B cell (primary cell): Measurements from ENCODE around the gene CDK19. TPM values are rescaled to one million over a fixed set of nuclear protein-coding genes. Genes with fewer than 3 reads are reported as not detected.

Source experiments
- ATAC-seq: fragments of 200-7000 bp; cut with Tn5 transposase; one replicate; pipeline ENCODE4 v1.10.0; 2021; ENCODE audit warnings: low read depth, mild to moderate bottlenecking, moderate number of reproducible peaks, moderate library complexity
- CTCF ChIA-PET: fragments of 350-600 bp; sonication (Branson Sonifier 250); formaldehyde crosslinking; loops from one replicate; lab custom pipeline; 2021; ENCODE audit warnings: antibody characterized with exemption, inconsistent platforms; lab: Charles Lee
- POLR2A ChIA-PET: fragments of 350-600 bp; sonication (Branson Sonifier 250); formaldehyde crosslinking; loops from one replicate; lab custom pipeline; 2021; ENCODE audit warnings: antibody characterized with exemption; lab: Charles Lee
- DNase-seq: peaks from one replicate; pipeline ENCODE4 v3.0.0; 2013
- H2AFZ ChIP-seq: 2 replicates; pipeline ENCODE4 v1.6.1; 2012; ENCODE audit warnings: mild to moderate bottlenecking, low read depth, low read length; ENCODE audit not compliant: insufficient read depth, poor library complexity, severe bottlenecking
- H3K27ac ChIP-seq, 2 donors: 1 replicate in 1 of 2; 2 replicates in 1 of 2; pipeline ENCODE4 v1.5.1; 2012 to 2013; ENCODE audit warnings: low read length in 2 of 2, mild to moderate bottlenecking in 2 of 2, moderate library complexity in 1 of 2
- H3K27me3 ChIP-seq, 4 experiments: fragments of 200-600 bp in 1 of 4; sonication (generic) in 1 of 4; replicated peaks in 1 of 4; 1 replicate in 2 of 4; 2 replicates in 2 of 4; pipeline versions ENCODE4 v1.6.1 to v1.7.0; 2013 to 2016; ENCODE audit warnings: low read length in 3 of 4, mild to moderate bottlenecking in 2 of 4, mixed read lengths in 1 of 4, moderate library complexity in 1 of 4; ENCODE audit not compliant: insufficient read depth in 4 of 4, control insufficient read depth in 3 of 4; ENCODE audit errors: control extremely low read depth in 1 of 4
- H3K36me3 ChIP-seq, 2 experiments: replicated peaks in 1 of 2; 1 replicate in 1 of 2; 2 replicates in 1 of 2; pipeline versions ENCODE4 v1.6.1 to v1.7.1; 2013; ENCODE audit warnings: low read length in 1 of 2; ENCODE audit not compliant: insufficient read depth in 2 of 2, control insufficient read depth in 1 of 2; ENCODE audit errors: control extremely low read depth in 1 of 2, extremely low read depth in 1 of 2
- H3K4me1 ChIP-seq, 2 donors: fragments of 200-600 bp in 1 of 2; sonication (generic) in 1 of 2; 1 replicate in 1 of 2; 2 replicates in 1 of 2; pipeline versions ENCODE4 v1.5.1 to v1.6.1; 2013 to 2017; ENCODE audit warnings: low read length in 2 of 2; ENCODE audit not compliant: control insufficient read depth in 2 of 2, insufficient read depth in 2 of 2
- H3K4me2 ChIP-seq: replicated peaks from 2 replicates; pipeline ENCODE3; 2012; ENCODE audit warnings: mild to moderate bottlenecking, low read depth, low read length; ENCODE audit not compliant: poor library complexity, severe bottlenecking
- H3K4me3 ChIP-seq, 5 experiments: fragments of 200-600 bp in 1 of 5; sonication (generic) in 1 of 5; 1 replicate in 3 of 5; 2 replicates in 2 of 5; pipeline versions ENCODE4 v1.5.1 to v1.7.0; 2011 to 2016; ENCODE audit warnings: low read length in 4 of 5, mild to moderate bottlenecking in 4 of 5, low read depth in 2 of 5, control low read depth in 1 of 5, moderate library complexity in 1 of 5; ENCODE audit not compliant: insufficient read depth in 1 of 5; ENCODE audit errors: control extremely low read depth in 1 of 5, extremely low read depth in 1 of 5
- H3K79me2 ChIP-seq: fragments of 200-600 bp; sonication (generic); one replicate; pipeline ENCODE4 v1.6.0; 2016; ENCODE audit warnings: low read length; ENCODE audit not compliant: control insufficient read depth, insufficient read depth
- H3K9ac ChIP-seq: fragments of 200-600 bp; sonication (generic); 2 replicates; pipeline ENCODE4 v1.6.1; 2017; ENCODE audit warnings: mild to moderate bottlenecking, low read length, moderate library complexity
- H3K9me3 ChIP-seq, 3 donors: one replicate each; pipeline versions ENCODE4 v1.6.1 to v1.7.1; 2013; ENCODE audit warnings: low read length in 2 of 3; ENCODE audit not compliant: control insufficient read depth in 2 of 3, insufficient read depth in 1 of 3; ENCODE audit errors: control extremely low read depth in 1 of 3
- H4K20me1 ChIP-seq: 2 replicates; pipeline ENCODE4 v1.6.0; 2012; ENCODE audit warnings: mild to moderate bottlenecking, low read length; ENCODE audit not compliant: insufficient read depth, control insufficient read depth, poor library complexity, severe bottlenecking
- H3K27ac Mint-ChIP-seq: one replicate; pipeline ENCODE4 v1.8.0; 2021; ENCODE audit warnings: mixed read lengths
- H3K27me3 Mint-ChIP-seq: one replicate; pipeline ENCODE4 v1.8.0; 2021; ENCODE audit warnings: mixed read lengths
- H3K4me1 Mint-ChIP-seq: one replicate; pipeline ENCODE4 v1.8.0; 2021; ENCODE audit warnings: mixed read lengths
- H3K4me3 Mint-ChIP-seq: one replicate; pipeline ENCODE4 v1.8.0; 2021; ENCODE audit warnings: mixed read lengths
- H3K9me3 Mint-ChIP-seq: one replicate; pipeline ENCODE4 v1.8.0; 2022; ENCODE audit warnings: mixed read lengths; ENCODE audit not compliant: insufficient read depth
- EZH2 ChIP-seq: IDR thresholded peaks from 2 replicates; pipeline ENCODE4 v1.6.1; 2012; ENCODE audit warnings: borderline replicate concordance, low read depth, mild to moderate bottlenecking, moderate library complexity, low read length; ENCODE audit not compliant: insufficient read depth, poor library complexity, severe bottlenecking
- WGBS: methylation state at CpG from one replicate; pipeline ENCODE4 v1.1.5; 2013; ENCODE audit warnings: missing lambda C conversion rate; ENCODE audit not compliant: insufficient coverage; 5-methylcytosine and 5-hydroxymethylcytosine counted together
- intact Hi-C: fragments of 100-400 bp; cut with micrococcal nuclease; formaldehyde crosslinking; loops from one replicate; pipeline ENCODE4 v1.10.0; 2022
- polyA plus RNA-seq: library from polyadenylated mRNA; depleted of rRNA; stranded (reverse); fragments of >200 nt; gene quantifications from 2 replicates; pipeline ENCODE4 v1.2.3, GENCODE V29; 2012
- total RNA-seq, 2 donors: library from RNA; stranded (reverse); fragments of 120-200 nt in 1 of 2; gene quantifications; 1 replicate in 1 of 2; 2 replicates in 1 of 2; pipeline versions ENCODE4 v1.2.3 to v1.2.4, GENCODE V29; 2013 to 2022
- TF ChIP-seq, protein P1 (sequence below): fragments of 200-600 bp; IDR thresholded peaks from one replicate; pipeline ENCODE4 v1.8.0; 2022; ENCODE audit warnings: antibody characterized with exemption, mild to moderate bottlenecking

The CDK19 gene
- total and polyA plus RNA-seq, 2 donors (not counting 1 experiment from before 2014, with no cell fraction given), result 8.7 to 44.8 TPM

DNA sequence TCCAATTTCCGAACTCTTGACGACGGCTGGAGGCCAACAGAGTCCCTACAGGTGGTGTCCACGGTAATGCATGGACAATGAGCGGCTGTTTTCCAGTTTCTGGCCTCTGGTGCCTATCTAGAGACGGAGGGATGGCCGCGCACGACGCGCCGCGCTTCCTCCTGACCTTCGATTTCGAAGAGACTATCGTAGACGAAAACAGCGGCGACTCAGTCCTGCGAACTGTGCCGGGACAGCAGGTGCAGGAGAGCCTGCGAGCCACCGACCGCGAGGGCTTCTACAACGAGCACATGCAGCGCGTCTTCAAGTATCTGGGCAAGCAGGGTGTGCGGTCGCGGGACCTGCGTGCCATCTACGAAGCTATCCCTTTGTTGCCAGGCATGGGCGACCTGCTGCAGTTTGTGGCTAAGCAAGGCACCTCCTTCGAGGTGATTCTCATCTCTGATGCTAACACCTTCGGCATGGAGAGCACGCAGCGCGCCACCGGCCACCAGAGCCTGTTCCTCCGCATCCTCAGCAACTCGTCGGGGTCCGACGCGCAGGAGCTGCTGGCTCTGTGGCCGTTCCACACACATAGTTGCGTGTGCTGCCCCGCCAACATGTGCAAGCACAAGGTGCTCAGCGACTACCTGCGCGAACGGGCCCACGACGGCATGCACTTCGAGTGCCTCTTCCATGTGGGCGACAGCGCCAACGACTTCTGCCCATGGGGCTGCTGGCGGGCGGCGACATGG lies 169.4 kb downstream of the CDK19 start:
- DNase-seq (no peak), ATAC-seq (no peak)
- no peaks in the 10 kb centered on the region for H3K27me3 ChIP-seq
- H3K36me3 ChIP-seq, result peaks cover 0 to 11% of the 10 kb centered on the region in 2 experiments
- H3K9ac ChIP-seq, result no peak overlapping the region
- CTCF ChIA-PET, result no interaction called here
- no peak overlapping the region for H3K27ac Mint-ChIP-seq
- no peaks in the 10 kb centered on the region for H3K4me1 ChIP-seq
- TF ChIP-seq, protein P1, sequence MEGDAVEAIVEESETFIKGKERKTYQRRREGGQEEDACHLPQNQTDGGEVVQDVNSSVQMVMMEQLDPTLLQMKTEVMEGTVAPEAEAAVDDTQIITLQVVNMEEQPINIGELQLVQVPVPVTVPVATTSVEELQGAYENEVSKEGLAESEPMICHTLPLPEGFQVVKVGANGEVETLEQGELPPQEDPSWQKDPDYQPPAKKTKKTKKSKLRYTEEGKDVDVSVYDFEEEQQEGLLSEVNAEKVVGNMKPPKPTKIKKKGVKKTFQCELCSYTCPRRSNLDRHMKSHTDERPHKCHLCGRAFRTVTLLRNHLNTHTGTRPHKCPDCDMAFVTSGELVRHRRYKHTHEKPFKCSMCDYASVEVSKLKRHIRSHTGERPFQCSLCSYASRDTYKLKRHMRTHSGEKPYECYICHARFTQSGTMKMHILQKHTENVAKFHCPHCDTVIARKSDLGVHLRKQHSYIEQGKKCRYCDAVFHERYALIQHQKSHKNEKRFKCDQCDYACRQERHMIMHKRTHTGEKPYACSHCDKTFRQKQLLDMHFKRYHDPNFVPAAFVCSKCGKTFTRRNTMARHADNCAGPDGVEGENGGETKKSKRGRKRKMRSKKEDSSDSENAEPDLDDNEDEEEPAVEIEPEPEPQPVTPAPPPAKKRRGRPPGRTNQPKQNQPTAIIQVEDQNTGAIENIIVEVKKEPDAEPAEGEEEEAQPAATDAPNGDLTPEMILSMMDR, result no peak
- no peak for TF ChIP-seq EZH2
- over 99% methylated on average over 62 of the region's 62 CpGs for WGBS
- no peaks in the 10 kb centered on the region for H4K20me1 ChIP-seq
- H3K4me2 ChIP-seq, result no peak overlapping the region
- H3K9me3 ChIP-seq, result peaks cover 0 to 17% (median 0%) of the 10 kb centered on the region in 3 donors
- intact Hi-C loops, result no loop called here
- no peak overlapping the region for H3K27ac ChIP-seq
- no peaks in the 10 kb centered on the region for H3K79me2 ChIP-seq
- POLR2A ChIA-PET, result no interaction called here
- H3K27me3 Mint-ChIP-seq, result no peaks in the 10 kb centered on the region
- no peak overlapping the region for H3K4me3 Mint-ChIP-seq
- H3K4me3 ChIP-seq, result no peak overlapping the region
- H3K9me3 Mint-ChIP-seq, result no peaks in the 10 kb centered on the region
- no peak overlapping the region for H2AFZ ChIP-seq
- H3K4me1 Mint-ChIP-seq, result no peaks in the 10 kb centered on the region

DNA sequence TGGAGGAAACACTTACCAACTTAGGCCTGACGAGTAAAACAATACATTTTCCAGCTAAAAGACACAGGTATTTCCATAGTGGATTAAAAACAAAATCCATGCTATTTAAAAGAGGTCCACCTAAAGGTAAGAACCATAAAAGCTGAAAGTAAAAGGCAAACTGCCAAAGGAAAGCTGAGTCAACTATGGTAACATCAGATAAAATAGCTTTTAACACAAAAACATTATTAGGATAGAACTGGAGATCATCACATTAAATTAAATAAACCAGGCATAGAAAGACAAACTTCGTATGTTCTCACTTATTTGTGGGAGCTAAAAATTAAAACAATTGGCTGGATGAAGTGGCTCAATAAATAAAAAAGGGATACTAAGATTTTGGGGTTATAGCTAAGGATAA lies 172.1 kb downstream of the CDK19 start:
- Histone ChIP-seq H2AFZ (no peak overlapping the region), H3K4me3 (no peak overlapping the region), H3K9me3 (peaks cover 0 to 17% (median 0%) of the 10 kb centered on the region in 3 donors), H4K20me1 (no peaks in the 10 kb centered on the region), H3K27ac (no peak overlapping the region), H3K79me2 (no peaks in the 10 kb centered on the region), H3K4me2 (no peak overlapping the region), H3K27me3 (no peaks in the 10 kb centered on the region), H3K9ac (no peak overlapping the region), H3K36me3 (peaks cover 0 to 17% of the 10 kb centered on the region in 2 experiments), H3K4me1 (no peaks in the 10 kb centered on the region)
- no peak for TF ChIP-seq EZH2
- TF ChIP-seq, protein P1, result no peak
- Mint-ChIP-seq H3K27me3 (no peaks in the 10 kb centered on the region), H3K9me3 (no peaks in the 10 kb centered on the region), H3K4me1 (no peaks in the 10 kb centered on the region), H3K27ac (no peak overlapping the region), H3K4me3 (no peak overlapping the region)
- ChIA-PET POLR2A (interaction anchor here (1.3 kb wide), 1 partner anchor 172 kb away, joined by 4 read pairs; the partner anchor contains the start of gene CDK19), CTCF (interaction anchor here (1.1 to 1.6 kb wide), 2 partner anchors 32 to 39 kb away, joined by 4 to 6 read pairs; no protein-coding TSS in a partner anchor)
- ATAC-seq (no peak), DNase-seq (no peak)
- no CpG with 5 or more reads among the region's 2 CpGs for WGBS
- intact Hi-C loops, result no loop called here
